ENCODE results near the gene ZNF423. TPM values are rescaled to one million over a fixed set of nuclear protein-coding genes. Genes with fewer than 3 reads are reported as not detected.
A peak's percentile ranks its signal among the peaks of the same experiment; 100 is the strongest.

The ZNF423 gene
- total RNA-seq, 4 donors from 2014 or later: 1.4 to 20.6 (median 4.7) TPM

DNA sequence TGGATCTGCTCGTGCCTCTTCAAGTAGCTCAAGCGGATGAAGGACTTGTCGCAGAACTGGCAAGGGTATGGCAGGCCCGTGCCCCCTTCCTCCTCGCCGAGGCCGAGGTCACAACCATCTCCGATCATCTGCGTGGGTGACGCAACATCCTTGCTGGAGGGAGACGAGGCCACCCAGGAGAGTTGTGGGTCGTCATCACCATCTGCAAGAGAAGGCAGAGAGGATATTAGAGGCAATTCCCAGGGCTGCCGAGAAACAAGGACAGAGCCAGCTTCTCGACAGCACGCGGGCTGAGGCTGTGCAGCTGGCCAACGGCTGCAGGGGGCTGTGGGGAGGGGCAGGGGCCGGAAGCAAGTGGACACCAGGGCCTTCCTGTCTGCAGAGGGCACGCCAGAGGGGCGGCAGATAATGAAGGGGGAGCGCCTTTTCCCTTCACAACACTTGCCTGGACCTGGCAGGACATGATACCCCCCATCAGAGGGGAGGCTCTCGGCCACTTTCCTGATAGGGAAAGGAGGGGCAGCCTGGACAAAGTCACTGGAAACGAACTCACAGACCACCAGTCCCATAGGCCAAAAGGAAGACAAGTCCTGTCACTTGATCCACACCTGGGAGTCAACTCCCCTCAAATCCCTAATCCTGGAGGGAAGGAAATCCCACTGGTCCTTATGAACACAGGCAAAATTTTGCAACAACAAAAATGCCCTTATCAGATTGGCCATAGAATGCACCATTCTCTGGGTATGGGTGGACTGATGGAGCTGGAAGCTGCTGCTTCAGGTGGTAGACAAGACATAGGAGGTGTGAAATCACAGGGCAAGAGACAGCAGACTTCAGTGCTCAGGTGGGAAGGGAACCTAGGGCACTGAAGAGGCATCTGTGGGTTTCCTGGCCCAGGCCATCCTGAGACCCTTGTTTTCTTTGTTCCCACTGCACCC is 217.0 kb downstream of the ZNF423 start:
- no peaks in the 10 kb centered on the region for H3K9me3 ChIP-seq
- no peaks in the 10 kb centered on the region for H3K27me3 ChIP-seq
- peak overlapping the region in 1 of 4 donors; percentile 59 for H3K27ac ChIP-seq
- no peak for DNase-seq
- H3K4me1 ChIP-seq: peaks cover 0 to 16% (median 0%) of the 10 kb centered on the region in 4 donors
- TF ChIP-seq POLR2A (IDR thresholded peaks at IDR 0.05): no peak
- TF ChIP-seq, protein P1, sequence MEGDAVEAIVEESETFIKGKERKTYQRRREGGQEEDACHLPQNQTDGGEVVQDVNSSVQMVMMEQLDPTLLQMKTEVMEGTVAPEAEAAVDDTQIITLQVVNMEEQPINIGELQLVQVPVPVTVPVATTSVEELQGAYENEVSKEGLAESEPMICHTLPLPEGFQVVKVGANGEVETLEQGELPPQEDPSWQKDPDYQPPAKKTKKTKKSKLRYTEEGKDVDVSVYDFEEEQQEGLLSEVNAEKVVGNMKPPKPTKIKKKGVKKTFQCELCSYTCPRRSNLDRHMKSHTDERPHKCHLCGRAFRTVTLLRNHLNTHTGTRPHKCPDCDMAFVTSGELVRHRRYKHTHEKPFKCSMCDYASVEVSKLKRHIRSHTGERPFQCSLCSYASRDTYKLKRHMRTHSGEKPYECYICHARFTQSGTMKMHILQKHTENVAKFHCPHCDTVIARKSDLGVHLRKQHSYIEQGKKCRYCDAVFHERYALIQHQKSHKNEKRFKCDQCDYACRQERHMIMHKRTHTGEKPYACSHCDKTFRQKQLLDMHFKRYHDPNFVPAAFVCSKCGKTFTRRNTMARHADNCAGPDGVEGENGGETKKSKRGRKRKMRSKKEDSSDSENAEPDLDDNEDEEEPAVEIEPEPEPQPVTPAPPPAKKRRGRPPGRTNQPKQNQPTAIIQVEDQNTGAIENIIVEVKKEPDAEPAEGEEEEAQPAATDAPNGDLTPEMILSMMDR (IDR thresholded peaks at IDR 0.05): no peak
- no peak overlapping the region for H3K4me3 ChIP-seq
- H3K36me3 ChIP-seq: no peaks in the 10 kb centered on the region

DNA sequence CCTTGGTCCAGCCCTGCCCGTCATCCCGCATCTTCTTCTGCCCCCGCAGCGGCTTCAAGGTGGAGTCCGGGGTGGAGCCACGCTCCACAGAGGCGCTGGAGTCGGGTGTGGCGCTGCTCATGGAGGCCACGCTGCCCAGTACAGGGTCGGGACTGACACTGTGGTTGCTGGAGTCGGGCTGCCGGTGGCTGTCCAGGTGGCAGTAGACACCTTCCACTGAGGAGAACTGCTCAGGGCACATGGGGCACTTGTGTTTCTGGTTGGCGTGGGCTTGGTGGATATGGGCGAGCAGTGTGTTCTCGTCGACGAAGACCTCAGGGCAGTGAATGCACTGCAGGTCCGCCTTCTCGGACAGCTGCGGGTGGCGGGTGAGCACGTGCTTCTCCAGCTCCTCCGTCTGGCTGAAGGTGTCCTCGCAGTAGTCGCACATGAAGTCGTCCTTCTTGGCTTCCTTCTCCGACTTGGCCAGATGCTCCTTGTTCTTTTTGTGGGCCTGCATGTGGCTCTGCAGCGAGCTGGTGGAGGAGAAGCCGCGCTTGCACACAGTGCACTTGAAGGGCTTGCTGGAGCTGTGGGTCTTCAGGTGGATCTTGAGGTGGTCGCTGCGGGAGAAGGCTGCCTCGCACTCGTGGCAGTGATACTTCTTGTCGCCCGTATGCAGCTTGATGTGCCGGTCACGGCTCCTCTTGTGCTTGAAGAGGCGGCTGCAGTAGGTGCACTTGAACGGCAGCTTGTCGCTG is 217.8 kb downstream of the ZNF423 start:
- Histone ChIP-seq H3K27ac (no peak overlapping the region), H3K27me3 (no peaks in the 10 kb centered on the region), H3K4me1 (peaks cover 0 to 16% (median 0%) of the 10 kb centered on the region in 4 donors), H3K36me3 (no peaks in the 10 kb centered on the region), H3K9me3 (no peaks in the 10 kb centered on the region), H3K4me3 (no peak overlapping the region)
- TF ChIP-seq, protein P1 (IDR thresholded peaks at IDR 0.05): no peak
- TF ChIP-seq POLR2A (IDR thresholded peaks at IDR 0.05): no peak
- no peak for DNase-seq

DNA sequence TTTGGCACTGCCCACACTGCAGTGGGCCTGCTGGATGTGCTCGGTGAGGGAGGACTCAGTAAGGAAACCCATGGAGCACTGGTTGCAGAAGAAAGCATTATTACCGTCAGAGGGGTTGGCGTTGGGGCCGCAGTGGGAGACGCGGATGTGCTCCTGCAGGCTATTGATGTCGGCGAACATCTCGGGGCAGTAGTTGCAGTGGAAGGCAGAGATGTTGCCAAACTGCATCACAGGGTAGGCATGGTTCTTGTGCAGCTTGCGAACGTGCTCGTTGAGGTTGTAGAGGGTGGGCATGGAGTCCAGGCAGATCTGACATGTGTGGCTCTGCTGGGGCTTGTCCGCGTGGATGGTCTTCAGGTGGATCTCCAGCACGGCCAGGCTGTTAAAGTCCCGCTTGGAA is 218.4 kb downstream of the ZNF423 start:
- Histone ChIP-seq H3K36me3 (no peaks in the 10 kb centered on the region), H3K9me3 (no peaks in the 10 kb centered on the region), H3K4me1 (peaks cover 0 to 16% (median 0%) of the 10 kb centered on the region in 4 donors), H3K4me3 (no peak overlapping the region), H3K27me3 (no peaks in the 10 kb centered on the region), H3K27ac (no peak overlapping the region)
- no peak for DNase-seq
- TF ChIP-seq, protein P1 (IDR thresholded peaks at IDR 0.05): no peak
- no peak for TF ChIP-seq POLR2A (IDR thresholded peaks at IDR 0.05)

DNA sequence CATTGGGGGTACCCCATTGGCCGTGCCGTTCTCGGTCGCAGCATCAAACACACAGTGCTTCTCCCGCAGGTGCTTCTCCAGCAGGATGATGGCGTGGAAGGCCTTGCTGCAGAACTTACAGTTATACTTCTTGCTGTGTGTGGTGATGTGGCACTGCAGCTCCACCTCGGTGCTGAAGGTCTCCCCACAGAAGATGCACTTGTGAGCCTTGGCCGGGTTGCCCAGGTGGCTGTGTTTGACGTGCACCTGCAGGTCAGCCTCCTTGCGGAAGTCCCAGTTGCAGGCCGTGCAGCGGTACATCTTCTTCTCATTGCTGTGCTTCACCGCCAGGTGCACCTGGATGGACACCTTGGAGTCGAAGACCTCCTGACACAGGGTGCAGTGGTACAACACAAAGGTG is 219.3 kb downstream of the ZNF423 start:
- H3K4me3 ChIP-seq: no peak overlapping the region
- TF ChIP-seq, protein P1 (IDR thresholded peaks at IDR 0.05): no peak
- no peak for TF ChIP-seq POLR2A (IDR thresholded peaks at IDR 0.05)
- H3K27ac ChIP-seq: no peak overlapping the region
- H3K9me3 ChIP-seq: no peaks in the 10 kb centered on the region
- peaks cover 0 to 16% (median 0%) of the 10 kb centered on the region in 4 donors for H3K4me1 ChIP-seq
- no peak for DNase-seq
- no peaks in the 10 kb centered on the region for H3K36me3 ChIP-seq
- no peaks in the 10 kb centered on the region for H3K27me3 ChIP-seq

DNA sequence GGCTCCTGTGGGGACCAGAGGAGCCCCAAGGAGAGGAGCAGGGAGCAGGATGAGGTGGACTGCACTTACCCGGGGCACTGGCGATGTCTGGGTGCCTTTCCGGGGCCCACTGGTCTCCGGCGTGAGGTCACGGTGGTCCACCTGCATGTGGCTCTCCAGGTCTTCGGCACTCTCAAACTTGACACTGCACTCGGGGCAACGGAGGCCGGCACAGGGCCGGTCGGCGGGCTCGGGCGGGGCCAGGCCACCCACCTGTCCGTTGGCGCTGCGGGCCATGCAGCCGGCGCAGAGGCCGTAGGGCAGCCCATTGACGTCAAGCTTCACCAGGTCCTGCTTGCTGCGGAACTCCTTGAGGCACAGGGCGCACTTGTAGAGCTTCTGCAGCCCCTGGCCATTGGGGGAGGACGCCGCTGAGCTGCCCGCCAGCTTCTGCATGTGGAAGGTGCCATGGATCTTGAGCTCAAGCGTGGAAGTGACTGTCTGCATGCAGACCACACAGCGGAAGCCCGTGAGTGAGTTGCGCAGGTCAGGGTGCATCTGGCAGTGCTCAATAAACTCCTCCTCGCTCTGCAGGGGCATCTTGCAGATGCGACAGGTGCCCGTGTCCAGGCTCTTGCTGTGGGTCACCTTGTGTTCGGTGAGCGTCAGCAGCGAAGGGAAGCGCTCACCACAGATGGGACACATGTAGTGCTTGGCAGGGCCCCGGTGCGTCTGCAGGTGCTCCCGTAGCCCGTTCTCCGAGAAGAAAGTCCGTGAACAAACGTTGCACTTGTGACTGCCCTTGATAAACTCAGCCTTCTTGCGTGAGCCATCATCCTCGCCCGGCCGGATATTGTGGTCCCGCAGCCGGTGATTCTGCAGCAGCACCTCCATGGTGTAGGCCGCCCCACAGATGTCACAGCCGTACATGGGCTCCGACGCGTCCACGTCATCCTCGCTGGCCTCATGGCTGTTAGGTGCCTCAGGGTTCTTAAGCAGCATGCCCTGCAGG is 220.0 kb downstream of the ZNF423 start:
- TF ChIP-seq, protein P1 (IDR thresholded peaks at IDR 0.05): no peak
- no peak for TF ChIP-seq POLR2A (IDR thresholded peaks at IDR 0.05)
- Histone ChIP-seq H3K36me3 (no peaks in the 10 kb centered on the region), H3K27ac (no peak overlapping the region), H3K4me3 (no peak overlapping the region), H3K9me3 (no peaks in the 10 kb centered on the region), H3K4me1 (peaks cover 0 to 16% (median 0%) of the 10 kb centered on the region in 4 donors), H3K27me3 (no peaks in the 10 kb centered on the region)
- no peak for DNase-seq

All from Peyer's patch (tissue), 4 donors.